IMR-90 (cell line): Measurements from ENCODE around the gene PAPPA. TPM values are rescaled to one million over a fixed set of nuclear protein-coding genes. Genes with fewer than 3 reads are reported as not detected.
A peak's percentile ranks its signal among the peaks of the same experiment; 100 is the strongest.

Experiments
- ATAC-seq: fragments of 200-7000 bp; cut with Tn5 transposase; 2 replicates; pipeline ENCODE4 v1.9.1; 2020; ENCODE audit warnings: low read depth, mild to moderate bottlenecking, moderate library complexity
- BruUV-seq: library from RNA; stranded (reverse); fragments of 400-500 nt; replicated peaks from 2 replicates; lab custom pipeline; 2021; lab: Mats Ljungman, UMichigan
- CTCF ChIA-PET: fragments of 300-600 bp; formaldehyde crosslinking; extraction: SDS; loops from one replicate; lab custom pipeline; 2021; ENCODE audit warnings: antibody characterized with exemption; lab: Yijun Ruan, JAX
- POLR2A ChIA-PET: fragments of 300-600 bp; sonication (Branson Sonifier 250); formaldehyde crosslinking; loops from one replicate; lab custom pipeline; 2022; ENCODE audit warnings: antibody characterized with exemption; ENCODE audit not compliant: unreplicated experiment; lab: Charles Lee
- DNase-seq: peaks from one replicate; pipeline ENCODE4 v3.0.0; 2013
- H2AFZ ChIP-seq: replicated peaks from 2 replicates; pipeline ENCODE3; 2013; ENCODE audit warnings: low read length, mild to moderate bottlenecking; ENCODE audit not compliant: poor library complexity
- H2AK5ac ChIP-seq: 2 replicates; pipeline ENCODE4 v1.6.1; 2013; ENCODE audit warnings: low read depth, low read length, inconsistent platforms
- H2AK9ac ChIP-seq: replicated peaks from 2 replicates; pipeline ENCODE3; 2013; ENCODE audit warnings: mild to moderate bottlenecking, low read depth, low read length, moderate library complexity; ENCODE audit not compliant: poor library complexity
- H2BK120ac ChIP-seq: 2 replicates; pipeline ENCODE4 v1.6.1; 2013; ENCODE audit warnings: low read depth, low read length, inconsistent platforms
- H2BK15ac ChIP-seq: 3 replicates; pipeline ENCODE4 v1.6.1; 2013; ENCODE audit warnings: low read depth, low read length, inconsistent platforms
- H2BK20ac ChIP-seq: 2 replicates; pipeline ENCODE4 v1.6.1; 2013; ENCODE audit warnings: low read depth, mild to moderate bottlenecking, inconsistent platforms, low read length, moderate library complexity
- H2BK5ac ChIP-seq: 2 replicates; pipeline ENCODE4 v1.6.1; 2013; ENCODE audit warnings: mild to moderate bottlenecking, low read depth, low read length, inconsistent platforms; ENCODE audit not compliant: poor library complexity, severe bottlenecking
- H3K14ac ChIP-seq: replicated peaks from 2 replicates; pipeline ENCODE4 v1.6.1; 2013; ENCODE audit warnings: low read depth, low read length, inconsistent platforms
- H3K18ac ChIP-seq: 2 replicates; pipeline ENCODE4 v1.6.1; 2013; ENCODE audit warnings: low read depth, low read length, control low read depth
- H3K23ac ChIP-seq: 2 replicates; pipeline ENCODE4 v1.6.1; 2013; ENCODE audit warnings: low read depth, low read length, inconsistent platforms
- H3K27ac ChIP-seq: 2 replicates; pipeline ENCODE4 v1.5.1; 2013; ENCODE audit warnings: mild to moderate bottlenecking, control low read depth, low read length; ENCODE audit not compliant: insufficient read depth
- H3K27me3 ChIP-seq: 2 replicates; pipeline ENCODE4 v1.6.1; 2013; ENCODE audit warnings: low read length; ENCODE audit not compliant: control insufficient read depth, insufficient read depth
- H3K36me3 ChIP-seq: 2 replicates; pipeline ENCODE4 v1.6.1; 2013; ENCODE audit warnings: low read length, mixed read lengths; ENCODE audit not compliant: control insufficient read depth, insufficient read depth
- H3K4ac ChIP-seq: 2 replicates; pipeline ENCODE4 v1.6.1; 2013; ENCODE audit warnings: low read depth, low read length, inconsistent platforms
- H3K4me1 ChIP-seq: 2 replicates; pipeline ENCODE4 v1.6.1; 2013; ENCODE audit warnings: low read length, mixed read lengths; ENCODE audit not compliant: control insufficient read depth, insufficient read depth
- H3K4me2 ChIP-seq: 2 replicates; pipeline ENCODE4 v1.6.1; 2013; ENCODE audit warnings: low read depth, mild to moderate bottlenecking, control low read depth, low read length, moderate library complexity
- H3K4me3 ChIP-seq: 2 replicates; pipeline ENCODE4 v1.5.1; 2013; ENCODE audit warnings: low read depth, mild to moderate bottlenecking, control low read depth, low read length, moderate library complexity; ENCODE audit not compliant: insufficient read depth
- H3K56ac ChIP-seq: 2 replicates; pipeline ENCODE4 v1.6.1; 2013; ENCODE audit warnings: low read length, inconsistent platforms; ENCODE audit not compliant: insufficient read depth; ENCODE audit errors: extremely low read depth
- H3K79me1 ChIP-seq, 2 experiments: 2 replicates each; pipeline ENCODE4 v1.6.1; 2013; ENCODE audit warnings: low read length in 2 of 2, inconsistent platforms in 1 of 2, low read depth in 1 of 2
- H3K9ac ChIP-seq: 2 replicates; pipeline ENCODE4 v1.6.1; 2013; ENCODE audit warnings: low read depth, low read length, control low read depth
- H3K9me1 ChIP-seq: 2 replicates; pipeline ENCODE4 v1.6.1; 2013; ENCODE audit warnings: low read length, inconsistent platforms; ENCODE audit not compliant: insufficient read depth
- H3K9me3 ChIP-seq: 2 replicates; pipeline ENCODE4 v1.6.1; 2013; ENCODE audit warnings: low read length; ENCODE audit not compliant: control insufficient read depth, insufficient read depth
- H4K20me1 ChIP-seq: 2 replicates; pipeline ENCODE4 v1.6.1; 2013; ENCODE audit warnings: low read length, inconsistent platforms; ENCODE audit not compliant: insufficient read depth
- H4K5ac ChIP-seq: 2 replicates; pipeline ENCODE4 v1.6.1; 2013; ENCODE audit warnings: mild to moderate bottlenecking, low read depth, low read length, control low read depth
- H4K8ac ChIP-seq, 2 experiments: 2 replicates each; pipeline ENCODE4 v1.6.1; 2013; ENCODE audit warnings: low read depth in 2 of 2, low read length in 2 of 2, control low read depth in 1 of 2, inconsistent platforms in 1 of 2
- H4K91ac ChIP-seq: 2 replicates; pipeline ENCODE4 v1.6.1; 2013; ENCODE audit warnings: low read depth, low read length, inconsistent platforms; ENCODE audit not compliant: insufficient read depth
- CEBPB ChIP-seq: IDR thresholded peaks from 2 replicates; pipeline ENCODE4 v1.6.1; 2012; ENCODE audit warnings: low read depth, low read length, improper control_type of control experiment
- FOS ChIP-seq: fragments of 150-350 bp; IDR thresholded peaks from 2 replicates; pipeline ENCODE4 v1.6.1; 2016; ENCODE audit warnings: low read depth, low read length
- MAZ ChIP-seq: IDR thresholded peaks from 2 replicates; pipeline ENCODE4 v1.6.1; 2012; ENCODE audit warnings: low read depth, mild to moderate bottlenecking, low read length, improper control_type of control experiment, moderate library complexity, borderline replicate concordance
- WGBS, 2 experiments: methylation state at CpG; one replicate each; pipeline versions ENCODE4 v1.1.5 to v1.1.7; 2013; ENCODE audit warnings: missing lambda C conversion rate in 2 of 2; ENCODE audit not compliant: insufficient read length in 1 of 2; ENCODE audit errors: extremely low coverage in 2 of 2; 5-methylcytosine and 5-hydroxymethylcytosine counted together
- dilution Hi-C: fragments of 300-500 bp; cut with HindIII; formaldehyde crosslinking; loops from one replicate; pipeline ENCODE4 v1.14.3; 2018; ENCODE audit warnings: low sequenced_read_pairs; ENCODE audit not compliant: unreplicated experiment
- in situ Hi-C: fragments of 300-500 bp; cut with MboI; formaldehyde crosslinking; loops from 3 replicates; pipeline ENCODE4 v1.14.3; 2019; ENCODE audit warnings: low sequenced_read_pairs, inconsistent platforms, mixed read lengths
- intact Hi-C: fragments of 100-400 bp; cut with micrococcal nuclease; formaldehyde crosslinking; loops from 2 replicates; pipeline ENCODE4 v1.10.0; 2022
- polyA plus RNA-seq, 3 experiments: library from polyadenylated mRNA; depleted of rRNA; stranded (reverse); fragments of >200 nt; gene quantifications; 2 replicates each; pipeline ENCODE4 v1.2.3, GENCODE V29; 2012; ENCODE audit warnings: low replicate concordance in 1 of 3
- total RNA-seq: library from RNA; depleted of rRNA; stranded (reverse); fragments of >200 nt; gene quantifications from 2 replicates; pipeline ENCODE4 v1.2.3, GENCODE V29; 2012
- TF ChIP-seq, protein P1 (sequence below): conservative IDR thresholded peaks from 2 replicates; pipeline ENCODE4 v1.5.1; 2012; ENCODE audit warnings: mild to moderate bottlenecking, low read depth, low read length, improper control_type of control experiment

Gene PAPPA
- total and polyA plus RNA-seq, 2 of the 4 experiments (the other 2 are of a cell fraction), result 8.3 to 12.4 TPM

GRCh38 chr9:116275418-116276195, 122.0 kb downstream of the PAPPA start:
- DNase-seq (peak; percentile 71), ATAC-seq (peak; percentile 52)
- no peak overlapping the region for H2BK15ac ChIP-seq
- TF ChIP-seq MAZ (no peak), CEBPB (peak; percentile 64), FOS (no peak; the same call in 1 of the 2 replicates)
- TF ChIP-seq, protein P1, sequence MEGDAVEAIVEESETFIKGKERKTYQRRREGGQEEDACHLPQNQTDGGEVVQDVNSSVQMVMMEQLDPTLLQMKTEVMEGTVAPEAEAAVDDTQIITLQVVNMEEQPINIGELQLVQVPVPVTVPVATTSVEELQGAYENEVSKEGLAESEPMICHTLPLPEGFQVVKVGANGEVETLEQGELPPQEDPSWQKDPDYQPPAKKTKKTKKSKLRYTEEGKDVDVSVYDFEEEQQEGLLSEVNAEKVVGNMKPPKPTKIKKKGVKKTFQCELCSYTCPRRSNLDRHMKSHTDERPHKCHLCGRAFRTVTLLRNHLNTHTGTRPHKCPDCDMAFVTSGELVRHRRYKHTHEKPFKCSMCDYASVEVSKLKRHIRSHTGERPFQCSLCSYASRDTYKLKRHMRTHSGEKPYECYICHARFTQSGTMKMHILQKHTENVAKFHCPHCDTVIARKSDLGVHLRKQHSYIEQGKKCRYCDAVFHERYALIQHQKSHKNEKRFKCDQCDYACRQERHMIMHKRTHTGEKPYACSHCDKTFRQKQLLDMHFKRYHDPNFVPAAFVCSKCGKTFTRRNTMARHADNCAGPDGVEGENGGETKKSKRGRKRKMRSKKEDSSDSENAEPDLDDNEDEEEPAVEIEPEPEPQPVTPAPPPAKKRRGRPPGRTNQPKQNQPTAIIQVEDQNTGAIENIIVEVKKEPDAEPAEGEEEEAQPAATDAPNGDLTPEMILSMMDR, result no peak
- H3K36me3 ChIP-seq, result peaks cover 50% of the 10 kb centered on the region
- no peak overlapping the region for H3K56ac ChIP-seq
- peaks cover 7% of the 10 kb centered on the region for H3K9me1 ChIP-seq
- H2AFZ ChIP-seq, result no peak overlapping the region
- H2AK9ac ChIP-seq, result no peak overlapping the region
- H3K14ac ChIP-seq, result no peak overlapping the region
- no peak overlapping the region for H4K91ac ChIP-seq
- H3K4me1 ChIP-seq, result no peaks in the 10 kb centered on the region; the same call in none of the 2 replicates
- H4K20me1 ChIP-seq, result peaks cover 10% of the 10 kb centered on the region; the same call in 1 of the 2 replicates
- H2BK20ac ChIP-seq, result no peak overlapping the region
- ChIA-PET CTCF (no interaction called here), POLR2A (no interaction called here)
- dilution Hi-C loops, result no loop called here
- no peak overlapping the region for H3K9ac ChIP-seq
- H2BK120ac ChIP-seq, result no peak overlapping the region
- H4K8ac ChIP-seq, result no peak overlapping the region
- no peak overlapping the region for H3K27ac ChIP-seq
- in situ Hi-C loops, result no loop called here
- H3K23ac ChIP-seq, result no peak overlapping the region
- H3K4ac ChIP-seq, result no peak overlapping the region
- no peaks in the 10 kb centered on the region for H3K9me3 ChIP-seq
- peaks cover 5 to 8% of the 10 kb centered on the region in 2 experiments; a peak in 1 of 4 replicates for H3K79me1 ChIP-seq
- WGBS, 2 experiments, result 94% methylated on average over 3 of the region's 6 CpGs; no CpG with 5 or more reads in 1 of the 2 experiments
- no TSS peak for BruUV-seq
- peak overlapping the region; percentile 18; the same call in 1 of the 2 replicates for H2AK5ac ChIP-seq
- H4K5ac ChIP-seq, result no peak overlapping the region
- H2BK5ac ChIP-seq, result no peak overlapping the region
- H3K4me3 ChIP-seq, result no peak overlapping the region
- H3K27me3 ChIP-seq, result no peaks in the 10 kb centered on the region
- no peak overlapping the region for H3K4me2 ChIP-seq
- H3K18ac ChIP-seq, result no peak overlapping the region
- intact Hi-C loops, result no loop called here
